GM12864 (cell line): ENCODE results near the gene ZNF641.

Experiments used
- DNase-seq: peaks from one replicate; pipeline ENCODE4 v3.0.0-alpha.2; 2011; ENCODE audit warnings: low read depth
- H3K4me3 ChIP-seq: 2 replicates; pipeline ENCODE4 v1.5.1; 2011; ENCODE audit warnings: mild to moderate bottlenecking, low read depth, low read length, control low read depth
- TF ChIP-seq, protein P1 (sequence below): IDR thresholded peaks from 2 replicates; pipeline ENCODE4 v1.5.1; 2011; ENCODE audit warnings: low read depth, mild to moderate bottlenecking, moderate library complexity, low read length, control low read depth, inconsistent platforms; ENCODE audit errors: missing control alignments

The ZNF641 gene

DNA sequence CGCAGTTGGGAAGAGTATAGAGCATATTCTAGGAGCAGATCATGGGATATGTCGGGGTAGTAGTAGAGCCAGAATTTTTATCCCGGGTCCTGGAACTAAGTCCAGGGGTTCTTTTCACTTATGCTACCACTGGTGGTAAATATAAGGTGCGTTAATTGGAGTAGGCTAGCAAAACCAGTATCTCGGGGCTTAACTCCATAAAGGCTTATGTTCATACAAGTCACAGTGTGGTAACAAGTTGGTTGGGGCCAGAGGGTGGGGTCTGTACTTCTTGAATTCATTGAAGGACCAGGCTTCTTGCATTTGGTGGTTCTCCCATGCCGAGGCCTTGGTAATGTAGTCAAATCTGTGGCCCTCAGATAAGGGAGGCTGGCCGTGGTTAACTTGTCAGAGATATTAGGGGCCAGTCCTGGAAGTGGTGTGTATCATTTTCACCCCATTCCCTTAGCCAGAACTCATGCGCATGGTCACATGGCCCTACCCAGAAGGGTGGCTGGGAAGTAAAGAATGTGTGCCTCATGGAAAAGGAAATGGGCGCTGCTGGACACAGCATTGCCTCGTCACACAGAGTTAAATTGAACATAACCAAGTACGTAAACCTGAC is 1.5 kb upstream of the ZNF641 start:
- no peak for DNase-seq
- TF ChIP-seq, protein P1, sequence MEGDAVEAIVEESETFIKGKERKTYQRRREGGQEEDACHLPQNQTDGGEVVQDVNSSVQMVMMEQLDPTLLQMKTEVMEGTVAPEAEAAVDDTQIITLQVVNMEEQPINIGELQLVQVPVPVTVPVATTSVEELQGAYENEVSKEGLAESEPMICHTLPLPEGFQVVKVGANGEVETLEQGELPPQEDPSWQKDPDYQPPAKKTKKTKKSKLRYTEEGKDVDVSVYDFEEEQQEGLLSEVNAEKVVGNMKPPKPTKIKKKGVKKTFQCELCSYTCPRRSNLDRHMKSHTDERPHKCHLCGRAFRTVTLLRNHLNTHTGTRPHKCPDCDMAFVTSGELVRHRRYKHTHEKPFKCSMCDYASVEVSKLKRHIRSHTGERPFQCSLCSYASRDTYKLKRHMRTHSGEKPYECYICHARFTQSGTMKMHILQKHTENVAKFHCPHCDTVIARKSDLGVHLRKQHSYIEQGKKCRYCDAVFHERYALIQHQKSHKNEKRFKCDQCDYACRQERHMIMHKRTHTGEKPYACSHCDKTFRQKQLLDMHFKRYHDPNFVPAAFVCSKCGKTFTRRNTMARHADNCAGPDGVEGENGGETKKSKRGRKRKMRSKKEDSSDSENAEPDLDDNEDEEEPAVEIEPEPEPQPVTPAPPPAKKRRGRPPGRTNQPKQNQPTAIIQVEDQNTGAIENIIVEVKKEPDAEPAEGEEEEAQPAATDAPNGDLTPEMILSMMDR: no peak
- H3K4me3 ChIP-seq: no peak overlapping the region

DNA sequence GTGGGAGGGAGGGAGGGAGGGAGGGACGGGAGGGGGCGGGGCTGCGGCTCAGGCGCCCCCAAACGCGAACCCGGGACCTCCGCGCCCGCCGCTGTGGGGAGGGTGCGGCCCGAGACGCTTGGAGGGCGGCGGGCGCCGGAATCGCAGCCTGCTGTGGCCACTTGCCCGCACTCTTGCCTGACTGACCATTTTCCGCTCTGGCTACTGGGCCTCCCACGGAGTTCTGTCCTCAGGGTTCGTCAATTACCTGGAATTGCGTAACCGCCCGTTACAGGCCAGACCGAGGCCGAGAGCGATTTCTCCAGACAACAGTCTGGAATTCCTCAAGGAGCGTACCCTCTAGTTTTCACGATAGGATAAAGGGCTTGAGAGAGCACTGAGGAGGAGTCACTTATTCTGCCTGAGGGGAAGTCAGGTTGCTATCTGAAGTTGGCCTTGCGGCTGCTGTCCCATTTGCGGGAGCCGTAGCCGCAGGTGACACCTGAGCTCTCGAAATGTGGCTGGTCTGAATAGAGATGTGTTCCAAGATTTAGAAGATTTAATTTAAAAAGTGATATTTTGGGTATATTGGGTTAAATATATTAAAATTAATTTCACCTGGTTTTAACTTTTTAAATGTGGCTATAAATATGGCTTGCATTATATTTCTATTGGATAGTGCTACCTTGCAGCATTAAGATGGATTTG is 446 bp upstream of the ZNF641 start:
- no peak for DNase-seq
- TF ChIP-seq, protein P1: no peak
- peak overlapping the region; percentile 72 for H3K4me3 ChIP-seq

DNA sequence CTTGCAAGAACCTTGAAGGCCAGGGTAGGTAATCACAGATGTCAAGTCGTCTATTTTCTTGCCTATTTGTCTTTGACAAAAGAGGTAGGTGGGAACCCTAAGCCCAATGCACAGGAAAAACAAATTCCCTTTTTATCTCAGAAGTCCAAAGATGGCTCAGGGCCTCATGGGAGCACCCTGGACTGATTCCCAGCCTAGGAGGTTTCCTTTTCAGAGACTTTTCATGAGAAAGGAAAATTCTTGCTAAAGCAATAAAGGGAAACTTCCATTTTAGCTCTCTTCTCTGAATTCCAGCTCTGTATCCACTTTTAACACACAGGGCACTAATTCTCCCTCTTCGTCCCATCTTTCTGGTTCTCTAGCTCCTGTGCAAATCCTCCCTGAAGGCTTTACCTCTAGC is 1.2 kb downstream of the ZNF641 start:
- TF ChIP-seq, protein P1: no peak
- H3K4me3 ChIP-seq: no peak overlapping the region; the same call in 1 of the 2 replicates
- DNase-seq: no peak

DNA sequence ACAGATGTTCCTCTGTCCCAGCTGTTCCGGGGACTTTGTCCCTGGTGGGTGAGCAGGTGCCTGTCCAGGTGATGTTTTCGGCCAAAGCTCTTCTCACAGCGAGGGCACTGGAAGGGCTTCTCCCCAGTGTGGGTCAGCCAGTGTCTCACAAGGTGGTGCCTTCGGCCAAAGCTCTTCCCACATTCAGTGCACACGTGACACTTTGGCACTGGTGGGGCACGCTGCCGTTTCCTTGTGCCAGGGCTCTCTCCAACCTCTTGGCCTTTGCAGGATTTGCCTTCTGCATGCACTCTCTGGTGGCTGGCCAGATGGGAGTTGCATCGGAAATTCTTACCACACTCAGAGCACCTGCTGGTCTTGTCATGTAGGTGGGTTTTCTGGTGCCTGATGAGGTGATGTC is 7.7 kb downstream of the ZNF641 start:
- H3K4me3 ChIP-seq: no peak overlapping the region
- TF ChIP-seq, protein P1: no peak
- no peak for DNase-seq

DNA sequence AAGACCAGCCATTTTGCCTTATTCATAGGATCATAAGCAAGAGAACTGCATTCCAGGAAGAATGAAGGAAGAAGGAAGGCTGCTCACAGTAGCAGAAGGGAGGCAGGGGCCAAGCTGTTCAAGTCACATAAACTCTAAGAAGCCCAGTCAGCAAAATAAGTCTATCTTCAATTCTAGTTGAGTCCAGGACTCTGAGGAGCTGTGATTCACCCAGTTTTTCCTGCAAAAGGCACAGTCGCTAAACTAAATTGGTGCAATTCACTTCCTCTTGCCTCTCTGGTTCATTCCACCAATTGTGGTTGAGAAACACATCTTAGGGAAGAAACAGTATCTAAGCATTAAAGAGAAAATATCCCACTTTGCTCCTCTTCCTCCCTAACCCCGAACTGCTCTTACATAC is 9.8 kb downstream of the ZNF641 start:
- no peak overlapping the region for H3K4me3 ChIP-seq
- TF ChIP-seq, protein P1: no peak
- no peak for DNase-seq

DNA sequence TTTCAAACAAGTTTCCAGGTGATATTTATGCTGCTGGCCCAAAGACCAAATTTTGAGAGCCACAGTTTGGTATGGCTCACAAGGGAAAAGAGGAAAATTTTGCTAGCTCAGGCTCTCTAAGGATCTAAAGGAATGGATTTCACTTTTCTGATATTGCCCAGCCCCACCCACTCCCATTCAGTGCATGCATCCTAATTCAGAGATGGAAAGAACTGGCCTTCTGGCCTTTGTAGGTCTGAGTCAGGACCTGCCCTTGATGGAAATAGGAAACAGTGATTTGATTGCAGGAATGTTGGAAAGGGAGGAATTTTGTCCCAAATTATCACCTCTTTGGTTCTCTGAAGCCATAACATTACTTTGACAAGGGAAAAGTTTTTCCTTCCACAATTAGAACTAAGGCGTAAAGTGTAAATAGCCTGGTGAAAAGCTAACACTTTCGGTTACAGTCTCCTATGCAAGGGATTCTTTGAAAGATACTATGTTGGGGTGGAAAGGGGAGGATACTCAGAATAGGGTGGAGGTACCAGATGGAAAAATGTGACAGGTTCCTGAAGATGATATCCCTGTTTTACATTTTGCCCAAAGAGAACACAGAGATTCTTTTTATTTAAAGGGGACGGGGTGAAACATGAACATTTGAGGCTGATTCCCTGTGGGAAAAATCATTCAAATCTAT is 11.1 kb downstream of the ZNF641 start:
- TF ChIP-seq, protein P1: no peak
- DNase-seq: no peak
- no peak overlapping the region for H3K4me3 ChIP-seq
